Measurements from ENCODE around the gene CBX4.
A peak's percentile ranks its signal among the peaks of the same experiment; 100 is the strongest.

The CBX4 gene

DNA sequence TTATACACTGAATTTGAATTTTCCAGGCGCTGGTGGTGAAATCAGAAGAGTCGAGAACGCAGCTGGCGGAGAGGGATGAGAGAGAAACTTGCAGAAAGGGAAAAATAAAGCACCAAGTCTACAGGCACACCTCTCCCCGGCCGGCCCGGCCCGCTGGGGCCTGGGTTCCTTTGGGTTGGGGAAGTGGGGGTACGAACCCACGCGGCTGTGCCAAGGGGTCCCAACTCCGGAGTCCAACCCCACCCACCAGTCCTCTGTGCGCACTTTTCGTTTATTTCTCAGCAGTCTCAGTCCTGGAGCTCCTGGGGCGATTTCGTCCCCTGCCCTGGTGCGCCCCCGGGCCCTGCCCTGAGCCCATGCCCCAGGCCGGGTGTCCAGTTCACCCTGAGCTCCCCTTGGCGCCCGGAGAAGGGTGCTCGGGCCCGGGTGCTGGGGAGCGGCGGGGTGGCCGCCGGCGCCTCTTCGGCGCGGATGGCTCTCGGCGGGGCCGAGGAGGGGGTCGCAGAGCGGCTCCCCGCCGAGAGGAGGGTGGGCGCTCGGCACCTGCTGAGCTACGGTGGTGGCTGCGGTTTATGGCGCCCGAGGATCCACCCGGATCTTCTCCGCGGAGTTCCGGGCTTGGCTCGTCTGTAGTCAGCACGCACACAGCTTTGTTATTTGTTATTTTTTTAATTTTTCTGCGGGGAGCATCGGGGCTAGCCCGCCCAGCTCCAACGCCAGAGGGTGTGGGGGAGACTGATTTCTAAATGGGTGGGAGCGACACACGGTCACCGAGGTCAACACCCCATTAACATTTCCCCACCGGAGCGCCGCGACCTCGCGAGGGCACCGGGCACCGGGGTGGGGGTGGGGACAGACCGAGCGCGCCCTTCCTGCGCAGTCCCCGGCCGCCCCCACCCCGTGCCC lies 26.6 kb downstream of the CBX4 start:
- H3K4me3 ChIP-seq (ENCODE audit: control insufficient read depth, low read depth, low read length) = peak overlapping the region; percentile 21
- DNase-seq (ENCODE audit: low read depth) = no peak
- TF ChIP-seq, protein P1, sequence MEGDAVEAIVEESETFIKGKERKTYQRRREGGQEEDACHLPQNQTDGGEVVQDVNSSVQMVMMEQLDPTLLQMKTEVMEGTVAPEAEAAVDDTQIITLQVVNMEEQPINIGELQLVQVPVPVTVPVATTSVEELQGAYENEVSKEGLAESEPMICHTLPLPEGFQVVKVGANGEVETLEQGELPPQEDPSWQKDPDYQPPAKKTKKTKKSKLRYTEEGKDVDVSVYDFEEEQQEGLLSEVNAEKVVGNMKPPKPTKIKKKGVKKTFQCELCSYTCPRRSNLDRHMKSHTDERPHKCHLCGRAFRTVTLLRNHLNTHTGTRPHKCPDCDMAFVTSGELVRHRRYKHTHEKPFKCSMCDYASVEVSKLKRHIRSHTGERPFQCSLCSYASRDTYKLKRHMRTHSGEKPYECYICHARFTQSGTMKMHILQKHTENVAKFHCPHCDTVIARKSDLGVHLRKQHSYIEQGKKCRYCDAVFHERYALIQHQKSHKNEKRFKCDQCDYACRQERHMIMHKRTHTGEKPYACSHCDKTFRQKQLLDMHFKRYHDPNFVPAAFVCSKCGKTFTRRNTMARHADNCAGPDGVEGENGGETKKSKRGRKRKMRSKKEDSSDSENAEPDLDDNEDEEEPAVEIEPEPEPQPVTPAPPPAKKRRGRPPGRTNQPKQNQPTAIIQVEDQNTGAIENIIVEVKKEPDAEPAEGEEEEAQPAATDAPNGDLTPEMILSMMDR (conservative IDR thresholded peaks at IDR 0.05; ENCODE audit: control insufficient read depth, insufficient read depth, low read depth, low read length) = no peak

DNA sequence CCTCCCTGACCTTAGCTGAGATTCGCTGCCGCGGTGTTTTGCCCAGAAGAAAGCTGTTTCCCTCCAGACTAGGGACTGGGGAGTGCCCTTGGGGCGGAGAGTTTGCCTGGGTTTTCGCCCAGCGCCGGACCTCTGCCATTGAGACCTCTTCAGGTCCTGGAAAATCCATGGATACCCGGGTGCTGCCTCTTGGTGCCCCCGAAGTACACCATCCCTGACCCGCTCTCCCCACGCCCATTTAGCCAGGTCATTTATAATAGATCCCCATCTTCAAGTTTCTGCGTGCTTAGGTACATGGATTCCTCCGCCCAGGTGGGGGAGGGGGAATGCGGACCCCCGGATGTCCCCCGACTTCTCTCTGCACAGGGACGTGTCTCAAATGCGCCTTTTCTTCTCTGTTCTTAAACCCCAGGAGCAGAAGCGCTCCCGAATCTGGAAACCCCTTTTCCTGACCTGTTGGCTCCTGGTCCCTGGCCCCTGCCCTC lies 27.3 kb downstream of the CBX4 start:
- TF ChIP-seq, protein P1 (conservative IDR thresholded peaks at IDR 0.05; ENCODE audit: control insufficient read depth, insufficient read depth, low read depth, low read length) = no peak
- DNase-seq (ENCODE audit: low read depth) = no peak
- no peak overlapping the region for H3K4me3 ChIP-seq (ENCODE audit: control insufficient read depth, low read depth, low read length)

GRCh38 chr17:79811011-79811867 lies 28.0 kb downstream of the CBX4 start:
- TF ChIP-seq, protein P1 (conservative IDR thresholded peaks at IDR 0.05; ENCODE audit: control insufficient read depth, insufficient read depth, low read depth, low read length) = peak; percentile 30
- H3K4me3 ChIP-seq (ENCODE audit: control insufficient read depth, low read depth, low read length) = no peak overlapping the region
- DNase-seq (ENCODE audit: low read depth) = no peak

- peak overlapping the region; percentile 6 for H3K4me3 ChIP-seq (ENCODE audit: control insufficient read depth, low read depth, low read length)
- peak; percentile 65 for DNase-seq (ENCODE audit: low read depth)
Measured at GRCh38 chr17:79810130-79811010, 28.9 kb downstream of the CBX4 start.

DNA sequence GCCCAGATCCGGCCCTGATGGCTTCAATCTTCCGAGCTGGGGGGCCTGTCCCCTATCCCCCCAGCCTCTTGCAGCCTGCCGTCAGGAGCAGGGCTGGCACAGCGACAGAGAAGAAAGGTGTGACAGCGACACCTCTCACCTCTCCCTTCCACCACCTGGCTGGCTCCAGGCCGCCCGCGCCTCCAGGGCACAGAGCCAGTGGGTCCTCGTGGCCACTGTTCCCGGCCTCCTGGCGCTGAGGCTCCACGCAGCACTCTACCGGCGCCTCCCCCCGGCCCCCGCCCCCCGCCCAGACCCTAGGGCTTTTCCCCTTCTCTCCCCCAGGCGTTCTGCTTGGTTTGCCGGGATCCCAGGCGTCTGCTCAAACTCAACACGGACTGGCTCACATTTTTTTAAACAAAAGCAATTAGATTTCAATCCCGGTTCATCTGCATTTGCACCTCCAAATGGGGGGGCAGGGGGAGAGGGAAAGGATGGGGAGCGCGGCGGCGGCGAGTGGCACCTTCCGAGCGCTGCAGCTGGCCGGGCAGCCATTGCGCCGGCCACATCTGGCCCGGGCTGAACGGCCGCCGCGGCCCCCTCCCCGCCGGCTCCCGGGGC lies 29.6 kb downstream of the CBX4 start:
- no peak for DNase-seq (ENCODE audit: low read depth)
- no peak overlapping the region for H3K4me3 ChIP-seq (ENCODE audit: control insufficient read depth, low read depth, low read length)
- TF ChIP-seq, protein P1 (conservative IDR thresholded peaks at IDR 0.05; ENCODE audit: control insufficient read depth, insufficient read depth, low read depth, low read length) = no peak

More at GRCh38 chr17:79810130-79811010, 28.9 kb downstream of the CBX4 start:
- TF ChIP-seq, protein P1 (conservative IDR thresholded peaks at IDR 0.05; ENCODE audit: control insufficient read depth, insufficient read depth, low read depth, low read length) = no peak

Measured in fibroblast of mammary gland (primary cell).